ENCODE data around the gene CMYA5.
"Not testable (repeated sequence)": the region's sequence is repeated elsewhere in the genome, so short reads cannot be mapped to it uniquely, and the experiment has no call there.

The CMYA5 gene

DNA sequence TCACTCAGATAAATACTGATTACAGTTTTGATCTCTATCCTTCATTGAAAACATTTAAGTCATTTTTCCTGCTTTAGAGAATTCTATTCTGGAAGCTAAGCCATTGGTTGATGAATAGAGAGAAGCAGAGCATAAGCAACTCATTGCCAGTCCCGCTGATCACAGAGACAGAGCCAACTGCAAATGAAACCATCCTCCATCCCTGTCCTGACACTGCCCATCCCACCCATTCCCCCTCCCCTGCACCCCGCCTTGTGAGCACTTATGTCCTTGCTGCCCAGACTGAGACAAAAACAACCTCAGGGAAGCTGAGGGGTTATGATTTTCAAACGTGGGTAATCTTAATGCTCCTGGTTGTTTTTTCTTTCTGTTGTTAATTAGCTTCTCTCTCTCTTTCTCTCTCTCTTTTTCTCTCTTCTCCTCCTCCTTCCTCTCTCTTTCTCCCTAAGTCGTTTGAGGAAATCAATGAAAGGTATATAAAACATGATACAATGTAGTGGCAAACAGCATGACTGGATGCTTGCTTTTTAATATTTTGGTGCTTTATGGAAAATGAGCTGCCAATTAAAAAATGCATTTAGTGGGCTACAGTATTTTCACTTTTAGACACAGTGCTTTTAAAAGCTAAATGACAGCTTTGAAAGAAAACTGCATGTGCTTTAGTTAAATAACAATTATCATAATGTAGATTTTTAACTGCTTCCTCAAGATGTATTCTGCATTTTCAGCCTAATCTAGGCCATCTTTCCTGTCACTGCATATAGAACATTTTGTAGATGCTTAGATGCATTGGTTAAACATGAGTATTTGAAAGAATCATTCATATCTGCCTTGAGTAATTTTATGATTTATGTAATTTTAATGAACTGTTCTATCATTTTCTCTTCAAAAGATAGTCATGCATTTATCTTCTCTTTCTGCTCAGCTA lies 57.3 kb downstream of the CMYA5 start:
- in situ Hi-C loops (cut with MboI; ENCODE audit: low sequenced_read_pairs) = no loop called here

DNA sequence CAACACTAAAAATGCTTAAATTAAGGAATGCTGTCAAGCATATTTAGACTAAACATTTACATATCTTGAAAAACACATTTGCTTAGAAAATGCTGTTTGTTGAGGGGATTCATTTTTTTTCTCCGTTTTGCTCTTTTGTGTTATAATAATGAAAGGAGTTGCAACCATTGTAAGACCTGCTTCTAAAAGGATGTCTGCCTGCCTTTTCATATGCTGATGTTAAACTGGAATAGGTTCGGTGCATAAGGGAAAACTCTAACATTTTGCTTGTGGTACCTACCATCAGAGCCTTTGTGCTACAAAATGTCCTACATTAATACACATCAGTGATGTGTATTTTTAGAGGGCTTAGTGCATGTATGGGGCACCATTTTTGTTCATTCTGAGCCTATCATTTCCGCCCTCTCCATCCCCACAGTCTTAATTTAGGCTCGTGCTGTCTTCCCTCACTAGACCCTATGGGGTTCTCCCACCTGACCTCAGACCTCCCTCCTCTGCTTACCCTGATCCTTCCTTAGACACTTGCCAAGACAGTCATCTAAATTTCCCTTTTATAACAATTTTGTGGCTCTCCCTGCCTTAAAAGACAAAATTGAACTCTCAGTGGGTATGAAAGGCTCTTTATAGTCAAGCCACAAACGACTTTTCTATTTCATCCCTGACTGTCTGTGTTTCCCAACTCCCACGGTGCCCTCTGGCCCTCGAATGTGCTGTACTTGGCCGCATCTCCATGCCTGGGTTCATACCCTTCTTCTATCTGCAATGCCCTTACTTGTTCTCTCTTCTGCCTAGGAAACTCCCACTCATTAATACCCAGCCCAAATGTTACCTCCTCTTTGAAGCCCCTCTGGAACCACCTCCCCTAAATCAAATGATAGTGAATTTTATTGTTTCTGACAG lies 61.2 kb downstream of the CMYA5 start:
- in situ Hi-C loops (cut with MboI; ENCODE audit: low sequenced_read_pairs) = no loop called here

DNA sequence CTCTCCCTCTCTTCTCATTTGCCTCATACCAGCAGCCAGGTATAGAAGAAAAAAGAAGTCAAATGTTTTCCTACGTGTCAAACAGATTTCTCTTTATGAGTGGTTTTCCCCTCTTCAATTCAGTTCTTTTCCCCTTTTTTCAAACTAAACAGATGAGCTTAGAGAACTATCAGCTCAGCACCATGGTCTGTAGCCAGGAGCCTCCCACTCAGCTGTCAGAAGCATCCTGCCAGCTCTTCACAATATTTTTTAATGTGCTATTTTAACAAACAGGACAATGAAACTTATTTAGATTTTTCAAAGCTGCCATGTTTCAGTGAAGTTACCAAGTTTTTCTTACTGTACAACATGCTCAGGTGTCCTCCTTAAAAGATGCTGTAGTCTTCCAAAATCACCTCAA lies 63.5 kb downstream of the CMYA5 start:
- in situ Hi-C loops (cut with MboI; ENCODE audit: low sequenced_read_pairs) = no loop called here

DNA sequence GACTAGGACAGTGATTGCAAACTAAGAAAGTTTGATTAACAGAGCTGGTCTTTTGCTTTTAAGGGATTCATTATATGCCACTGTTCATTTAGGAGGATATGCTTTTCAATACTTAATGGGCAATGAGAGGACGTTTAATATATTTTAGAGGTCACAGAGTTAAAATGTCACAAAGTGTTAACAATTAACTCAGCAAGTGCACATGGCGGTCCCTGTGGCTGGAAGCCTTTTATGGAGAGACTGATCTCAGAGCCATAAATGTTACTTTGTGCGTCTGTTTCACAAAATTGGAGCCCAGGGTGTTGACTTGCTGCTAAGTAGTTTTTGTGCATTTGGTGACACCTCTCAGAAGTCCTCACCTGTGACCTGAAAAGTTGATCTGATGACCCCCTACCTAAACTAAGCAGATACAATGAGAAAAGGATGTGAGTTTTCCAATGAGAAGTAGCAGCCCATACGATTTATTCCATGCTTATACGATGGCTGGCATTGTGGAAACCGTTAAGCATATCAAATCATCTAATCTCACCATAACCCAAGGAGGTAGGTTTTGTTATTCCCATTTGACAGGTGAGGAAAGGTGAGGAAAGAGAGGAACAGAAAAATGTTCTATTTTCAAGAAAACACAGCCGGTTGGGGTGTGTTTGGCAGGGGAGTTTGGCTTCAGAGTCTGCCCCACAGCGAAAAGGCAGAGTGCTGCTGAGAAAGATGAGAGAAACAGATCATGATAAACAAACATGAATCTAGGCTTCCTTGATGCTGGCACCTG lies 64.4 kb downstream of the CMYA5 start:
- in situ Hi-C loops (cut with MboI; ENCODE audit: low sequenced_read_pairs) = no loop called here

DNA sequence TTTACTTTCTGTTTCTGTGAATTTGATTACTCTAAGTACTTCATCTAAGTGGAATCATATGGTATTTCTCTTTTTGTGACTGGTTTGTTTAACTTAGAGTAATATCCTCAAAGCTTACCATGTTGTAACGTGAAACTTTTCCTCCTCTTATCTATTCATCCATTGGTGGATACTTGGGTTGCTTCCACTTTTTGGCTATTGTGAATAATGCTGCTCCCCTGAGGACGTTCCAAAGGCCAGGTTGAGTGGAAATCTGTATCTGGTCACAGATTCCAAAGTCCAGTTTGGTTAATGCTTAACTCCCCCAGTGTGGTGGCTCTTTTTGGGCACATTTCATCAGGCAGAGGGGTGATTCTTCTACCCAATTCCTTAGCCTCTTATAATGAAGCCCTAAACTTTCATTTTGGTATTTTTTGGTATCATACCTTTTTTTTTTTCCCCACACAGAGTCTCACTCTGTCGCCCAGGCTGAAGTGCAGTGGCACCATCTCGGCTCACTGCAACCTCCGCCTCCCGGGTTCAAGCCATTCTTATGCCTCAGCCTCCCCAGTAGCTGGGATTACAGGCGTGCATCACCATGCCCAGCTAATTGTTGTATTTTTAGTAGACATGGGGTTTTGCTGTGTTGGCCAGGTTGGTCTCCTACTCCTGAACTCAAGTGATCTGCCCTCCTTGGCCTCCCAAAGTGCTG lies 65.4 kb downstream of the CMYA5 start:
- in situ Hi-C loops (cut with MboI; ENCODE audit: low sequenced_read_pairs) = no loop called here

DNA sequence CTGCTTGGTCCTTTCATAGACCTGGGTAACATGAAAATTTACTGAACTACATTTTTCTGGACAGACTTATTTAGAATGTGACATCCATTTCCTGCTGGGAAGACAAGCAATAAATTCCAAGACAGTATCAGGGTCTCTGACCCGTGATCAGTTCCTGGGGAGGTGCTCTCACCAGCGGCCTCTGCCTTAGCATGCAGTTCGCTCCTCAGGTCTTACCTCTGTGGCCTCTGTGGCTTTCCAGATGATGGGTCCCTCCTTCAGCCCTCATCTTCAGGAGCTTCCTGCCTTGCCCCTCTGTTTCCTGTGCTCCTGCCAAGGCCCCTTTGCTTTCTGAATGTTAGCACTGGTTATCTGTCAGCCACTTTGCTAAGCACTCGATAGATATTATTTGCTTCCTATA lies 66.4 kb downstream of the CMYA5 start:
- in situ Hi-C loops (cut with MboI; ENCODE audit: low sequenced_read_pairs) = no loop called here

DNA sequence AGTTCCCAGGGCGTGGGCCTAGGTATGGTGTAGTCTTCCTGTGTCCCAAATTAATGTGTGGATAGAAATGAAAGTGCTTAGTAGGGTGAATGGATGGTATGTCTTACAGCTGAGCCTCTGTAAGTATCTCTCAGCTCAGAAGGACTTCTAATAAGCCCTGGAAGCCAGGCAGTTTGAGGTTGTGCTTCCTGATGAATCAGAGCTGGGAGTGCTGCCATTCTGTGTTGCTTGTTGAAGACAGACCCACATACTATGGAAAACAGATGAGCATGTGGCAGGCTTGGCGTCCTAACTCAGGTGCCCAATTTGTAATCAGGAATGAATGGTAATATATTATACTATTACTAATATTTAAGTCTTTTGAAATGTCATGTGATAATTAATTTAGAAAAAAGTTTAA lies 69.8 kb downstream of the CMYA5 start:
- in situ Hi-C loops (cut with MboI; ENCODE audit: low sequenced_read_pairs) = no loop called here

DNA sequence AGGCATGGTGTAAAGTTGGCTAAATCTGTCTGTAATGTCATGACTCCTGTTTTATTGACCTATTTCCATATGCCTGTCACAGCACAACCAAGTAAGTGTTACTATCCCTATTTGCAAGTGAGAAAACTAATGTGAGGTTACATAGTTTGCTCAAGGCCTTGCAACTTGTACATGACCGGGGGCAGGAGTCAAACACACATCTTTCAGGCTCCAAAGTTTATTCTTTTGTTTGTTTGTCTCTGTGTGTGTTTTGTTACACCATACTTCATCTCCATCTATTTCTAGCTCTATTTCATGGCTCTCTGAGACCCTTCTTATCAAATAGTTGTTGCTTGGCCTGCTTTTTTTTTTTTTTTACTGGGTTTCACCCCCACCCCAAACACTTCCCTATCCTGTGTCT lies 70.2 kb downstream of the CMYA5 start:
- in situ Hi-C loops (cut with MboI; ENCODE audit: low sequenced_read_pairs) = no loop called here

DNA sequence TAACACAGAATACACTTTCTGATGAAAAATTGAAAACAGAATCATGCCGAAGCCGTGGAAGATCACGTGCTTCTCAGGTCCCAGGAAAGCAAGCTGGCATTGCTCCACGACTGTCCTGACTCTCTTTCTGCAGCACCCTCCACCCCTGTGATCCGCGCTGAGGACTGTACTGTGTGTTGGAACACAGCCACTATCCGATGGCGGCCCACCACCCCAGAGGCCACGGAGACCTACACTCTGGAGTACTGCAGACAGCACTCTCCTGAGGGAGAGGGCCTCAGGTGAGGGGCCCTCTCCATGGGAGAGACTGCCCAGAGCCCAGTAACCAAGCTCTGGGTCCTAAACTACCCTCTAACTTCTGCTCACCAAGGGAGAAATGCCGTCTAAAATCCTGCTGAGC lies 73.3 kb downstream of the CMYA5 start:
- in situ Hi-C loops (cut with MboI; ENCODE audit: low sequenced_read_pairs) = no loop called here

DNA sequence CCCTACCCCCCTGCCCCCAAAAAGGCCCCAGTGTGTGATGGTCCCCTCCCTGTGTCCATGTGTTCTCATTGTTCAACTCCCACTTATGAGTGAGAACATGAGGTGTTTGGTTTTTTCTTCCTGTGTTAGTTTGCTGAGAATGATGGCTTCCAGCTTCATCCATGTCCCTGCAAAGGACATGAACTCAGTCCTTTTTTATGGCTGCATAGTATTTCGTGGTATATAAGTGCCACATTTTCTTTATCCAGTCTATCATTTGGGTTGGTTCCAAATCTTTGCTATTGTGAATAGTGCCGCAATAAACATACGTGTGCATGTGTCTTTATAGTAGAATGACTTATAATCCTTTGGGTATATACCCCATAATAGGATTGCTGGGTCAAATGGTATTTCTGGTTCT lies 74.5 kb downstream of the CMYA5 start:
- in situ Hi-C loops (cut with MboI; ENCODE audit: low sequenced_read_pairs) = not testable (repeated sequence)

DNA sequence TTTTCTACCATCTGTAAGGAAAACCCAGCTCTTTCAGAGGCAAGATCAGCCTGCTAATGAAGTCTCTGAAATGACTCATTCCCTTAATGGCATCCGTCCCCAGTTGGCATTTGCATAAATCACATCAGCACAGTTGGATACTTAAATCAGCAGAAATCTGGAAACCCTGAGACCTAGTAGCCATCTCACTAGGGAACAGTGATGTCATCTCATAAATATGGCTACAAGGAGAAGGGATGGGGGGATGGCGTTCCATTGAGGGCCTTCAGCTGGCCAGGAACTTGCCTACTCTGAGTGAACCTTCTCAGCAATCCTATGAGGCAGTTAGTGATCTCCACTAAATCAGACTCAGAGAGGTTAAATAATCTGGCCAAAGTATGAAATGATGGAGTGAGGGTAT lies 81.8 kb downstream of the CMYA5 start:
- in situ Hi-C loops (cut with MboI; ENCODE audit: low sequenced_read_pairs) = no loop called here

DNA sequence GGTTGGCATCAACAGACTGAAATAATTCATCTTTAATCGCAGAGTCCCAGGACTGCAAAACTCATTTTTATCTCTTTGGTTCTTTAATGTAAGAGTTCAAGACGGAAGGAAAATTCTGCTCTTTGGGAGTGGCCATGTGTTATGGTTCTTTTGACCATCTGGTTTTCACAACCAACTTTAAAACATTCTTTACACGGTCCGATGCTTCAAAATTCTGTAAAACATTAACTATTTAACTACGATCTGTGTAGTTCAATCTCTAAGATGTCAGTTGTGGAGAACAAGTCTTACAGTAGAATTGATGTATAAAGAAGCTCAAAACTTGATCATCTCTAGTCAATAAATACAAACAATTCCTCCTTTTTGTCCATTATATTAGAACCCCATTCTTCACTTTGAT lies 83.0 kb downstream of the CMYA5 start:
- in situ Hi-C loops (cut with MboI; ENCODE audit: low sequenced_read_pairs) = no loop called here

DNA sequence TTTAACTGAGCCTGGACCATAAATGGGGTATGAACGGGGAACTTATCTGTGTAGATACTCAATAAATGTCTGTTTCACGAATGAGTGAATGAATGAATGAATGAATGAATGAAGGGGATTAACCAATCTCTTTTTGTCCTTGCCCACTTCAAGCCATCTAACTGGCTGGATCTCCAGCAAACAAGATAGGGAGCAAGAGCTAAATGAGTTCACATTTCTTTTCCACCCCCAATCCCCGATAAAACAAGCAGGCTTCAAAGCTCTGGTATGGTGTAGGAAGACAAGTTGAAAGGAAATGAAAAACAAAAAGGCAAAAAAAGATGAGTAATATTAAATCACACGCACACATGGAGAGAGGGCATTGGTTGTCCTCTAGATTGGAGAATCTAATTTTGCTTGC lies 84.0 kb downstream of the CMYA5 start:
- in situ Hi-C loops (cut with MboI; ENCODE audit: low sequenced_read_pairs) = no loop called here

DNA sequence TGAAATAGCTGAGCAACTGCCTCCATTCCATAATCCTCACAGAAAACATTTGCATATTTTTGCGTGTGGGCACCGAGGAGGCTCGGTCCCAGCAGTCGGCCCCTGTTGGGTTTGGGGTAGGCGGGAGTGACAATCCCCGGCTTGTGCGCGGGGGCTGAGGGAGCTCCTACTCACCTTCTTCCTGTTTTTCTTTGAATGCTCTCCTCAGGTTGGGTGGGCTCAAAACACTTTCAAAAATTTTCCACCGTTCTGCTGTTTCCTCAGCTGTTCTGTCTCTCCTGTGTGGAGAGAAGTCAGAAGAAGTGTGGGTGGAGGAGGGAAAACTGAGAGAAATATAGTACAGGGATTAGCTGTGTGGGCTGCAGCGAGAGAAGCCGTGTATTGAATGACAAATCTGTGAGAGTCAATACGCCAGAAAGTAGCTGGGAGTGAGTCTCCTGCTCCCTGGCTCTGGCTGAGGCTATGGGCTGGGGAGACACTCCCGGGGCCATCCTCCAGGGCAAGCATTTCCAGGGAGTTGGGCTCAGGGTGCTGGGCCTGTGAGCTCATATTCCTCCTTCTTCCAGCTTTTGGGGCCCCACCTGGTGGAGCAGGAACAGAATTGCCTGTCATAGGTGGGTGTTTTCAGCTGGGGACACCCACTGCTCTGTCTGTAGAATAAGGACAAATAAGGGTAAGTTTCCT lies 84.7 kb downstream of the CMYA5 start:
- in situ Hi-C loops (cut with MboI; ENCODE audit: low sequenced_read_pairs) = no loop called here

DNA sequence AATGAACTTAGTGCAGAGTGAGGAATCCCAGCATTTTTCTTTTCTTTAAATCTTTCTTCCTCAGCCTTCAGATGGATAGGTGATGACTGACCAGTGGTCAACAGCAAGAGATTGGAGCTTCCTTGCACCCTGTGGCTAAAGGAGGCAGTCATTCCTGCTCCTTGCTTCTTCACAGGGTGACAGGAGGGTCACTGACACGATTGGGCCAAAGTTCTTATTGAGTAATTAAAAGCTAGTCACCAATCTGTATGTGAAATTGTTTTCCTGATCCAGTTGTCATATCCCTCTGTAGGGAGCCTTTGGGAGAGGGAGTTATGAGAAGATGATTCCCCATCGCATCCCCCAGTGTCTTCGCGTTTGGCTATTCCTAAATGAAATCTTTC lies 85.2 kb downstream of the CMYA5 start:
- in situ Hi-C loops (cut with MboI; ENCODE audit: low sequenced_read_pairs) = no loop called here

DNA sequence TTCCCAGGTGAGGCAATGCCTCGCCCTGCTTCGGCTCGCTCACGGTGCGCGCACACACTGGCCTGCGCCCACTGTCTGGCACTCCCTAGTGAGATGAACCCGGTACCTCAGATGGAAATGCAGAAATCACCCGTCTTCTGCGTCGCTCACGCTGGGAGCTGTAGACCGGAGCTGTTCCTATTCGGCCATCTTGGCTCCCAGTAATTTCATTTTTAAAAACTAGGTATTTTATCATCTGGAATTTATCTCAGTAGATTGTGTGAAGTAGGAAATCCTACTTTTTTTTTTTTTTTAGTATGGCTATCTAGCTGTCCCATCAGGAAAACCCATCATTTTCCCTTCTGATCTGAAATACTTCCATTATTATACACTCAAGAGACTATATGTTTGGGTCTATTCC lies 95.1 kb downstream of the CMYA5 start:
- in situ Hi-C loops (cut with MboI; ENCODE audit: low sequenced_read_pairs) = not testable (repeated sequence)

DNA sequence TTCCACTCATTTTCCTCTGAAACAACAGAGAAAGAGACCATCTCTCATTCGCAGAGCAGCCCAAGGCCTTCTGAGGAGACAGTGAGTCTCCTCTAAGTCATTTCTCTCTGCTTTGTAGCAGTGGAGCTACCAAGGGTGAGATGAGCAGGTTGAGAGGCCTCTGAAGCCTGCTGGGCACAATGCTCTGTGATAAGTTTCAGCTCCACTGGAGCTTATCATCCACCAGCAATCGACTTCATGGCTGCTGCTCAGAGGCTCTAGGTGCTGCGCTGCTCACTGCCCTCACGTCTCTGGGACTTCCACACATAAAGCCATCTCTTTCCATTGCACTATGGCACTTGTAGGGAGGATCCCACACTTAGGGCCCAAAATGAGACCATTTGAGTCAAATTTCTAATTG lies 96.3 kb downstream of the CMYA5 start:
- in situ Hi-C loops (cut with MboI; ENCODE audit: low sequenced_read_pairs) = no loop called here

DNA sequence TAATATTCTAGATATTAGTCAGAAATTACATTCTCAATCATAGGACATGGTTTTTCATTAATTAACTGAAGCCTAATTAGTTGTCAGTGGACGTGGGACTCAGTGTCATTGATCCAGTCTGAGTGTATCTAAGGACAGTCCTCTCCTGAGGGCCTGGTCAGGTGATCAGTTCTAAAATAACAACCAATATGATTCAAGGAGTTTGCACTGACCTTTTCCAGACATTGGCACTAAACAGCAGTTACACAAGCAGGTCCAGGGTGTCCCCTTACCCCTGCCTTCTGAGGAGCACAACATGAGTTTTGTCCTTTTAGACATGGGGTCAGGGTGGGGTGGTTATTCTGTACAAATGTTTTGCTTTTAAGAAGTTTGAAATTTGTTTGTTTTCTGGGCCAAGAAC lies 97.8 kb downstream of the CMYA5 start:
- in situ Hi-C loops (cut with MboI; ENCODE audit: low sequenced_read_pairs) = no loop called here

DNA sequence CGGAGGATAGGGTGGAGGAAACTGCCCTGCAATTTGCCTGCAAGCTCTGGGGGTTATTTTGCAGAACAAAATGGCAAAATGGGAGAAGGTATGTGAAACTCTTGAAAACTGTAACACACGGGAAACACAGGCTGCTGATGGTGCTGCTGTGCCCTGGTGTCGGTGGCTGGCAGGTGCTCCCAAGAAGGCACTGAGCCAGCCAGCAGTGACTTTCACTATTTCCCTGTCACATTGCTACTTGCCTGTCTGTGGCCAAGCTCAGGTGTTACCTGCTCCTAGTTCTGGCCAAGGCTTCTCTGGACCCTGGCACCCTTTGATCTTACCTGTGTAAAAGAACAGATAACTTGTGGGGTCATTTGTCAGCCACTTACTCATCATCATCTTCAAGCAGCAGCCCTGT lies 102.2 kb downstream of the CMYA5 start:
- in situ Hi-C loops (cut with MboI; ENCODE audit: low sequenced_read_pairs) = no loop called here

DNA sequence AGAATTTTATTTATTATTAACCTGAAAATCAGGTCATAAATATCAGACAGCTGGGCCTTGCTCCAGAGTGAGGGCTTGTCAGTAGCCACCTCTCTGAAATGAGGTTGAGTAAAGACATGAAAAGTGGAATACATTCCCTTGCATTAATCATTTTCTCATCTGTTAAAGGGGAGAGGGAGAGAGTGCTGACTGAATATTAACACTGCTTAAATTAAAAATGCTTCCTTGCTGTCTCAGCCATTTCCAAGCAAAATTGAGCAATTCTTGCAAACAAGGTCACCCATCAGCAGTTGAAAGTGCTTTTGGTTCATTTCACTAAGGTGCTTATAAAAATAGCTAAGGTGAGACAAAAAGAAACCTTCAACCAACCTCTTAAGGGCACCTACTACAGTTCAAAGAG lies 102.8 kb downstream of the CMYA5 start:
- in situ Hi-C loops (cut with MboI; ENCODE audit: low sequenced_read_pairs) = no loop called here

Data from HL-60/S4 treated with phorbol 12-myristate 13-acetate at 8.2 ng/mL for 4 days and 3 days (cell line).